HFF-Myc (cell line): ENCODE measurements around the gene CYP4F2.
"Not testable (repeated sequence)": the region's sequence is repeated elsewhere in the genome, so short reads cannot be mapped to it uniquely, and the experiment has no call there.

Experiments
- DNase-seq: peaks from one replicate; pipeline ENCODE4 v3.0.0-alpha.2; 2011; ENCODE audit warnings: low read depth; ENCODE audit errors: extremely low read depth
- H3K4me3 ChIP-seq: replicated peaks from 2 replicates; pipeline ENCODE4 v1.5.1; 2011; ENCODE audit warnings: low read depth, mild to moderate bottlenecking, control low read depth, low read length
- TF ChIP-seq, protein P1 (sequence below): IDR thresholded peaks from 2 replicates; pipeline ENCODE4 v1.5.1; 2012; ENCODE audit warnings: mild to moderate bottlenecking, low read depth, low read length, control low read depth; ENCODE audit errors: missing control alignments

Gene CYP4F2

DNA sequence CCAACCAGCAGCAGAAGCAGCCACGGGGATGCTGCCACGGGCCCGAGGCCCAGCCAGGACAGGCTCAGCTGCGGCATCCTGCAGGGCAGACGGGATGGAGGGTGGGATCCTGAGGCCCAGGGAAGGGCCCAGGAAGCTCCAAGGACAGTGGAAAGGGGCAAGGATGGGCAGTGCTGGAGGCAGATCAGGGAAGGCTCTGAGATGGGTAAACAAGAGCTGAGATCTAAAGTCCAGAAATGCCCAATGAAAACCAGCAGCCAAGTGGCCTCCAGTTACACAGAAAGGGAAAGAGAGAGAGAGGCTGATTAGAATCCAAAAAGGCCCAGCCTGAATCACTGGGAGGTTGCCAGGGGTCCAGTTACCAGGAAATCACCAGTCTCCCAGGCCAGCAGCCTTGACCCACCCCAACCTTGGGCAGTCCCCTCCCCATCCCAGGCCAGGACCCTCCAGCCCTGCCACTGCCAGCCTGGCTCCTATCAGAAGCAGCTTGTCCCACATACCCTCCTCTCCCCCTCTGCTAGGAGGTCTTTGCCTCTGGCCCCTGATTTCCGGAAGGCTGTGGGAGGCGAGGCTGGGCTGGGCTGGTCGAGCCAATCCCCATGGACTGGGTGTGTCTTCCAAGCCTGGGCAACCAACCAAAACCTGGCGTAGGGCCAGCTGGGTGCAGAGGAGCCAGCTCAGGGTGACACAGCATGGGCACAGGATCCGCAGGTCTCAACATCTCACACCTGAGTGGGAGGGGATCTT is 36.6 kb upstream of the CYP4F2 start, which contains the start of gene CYP4F11:
Gene CYP4F11, minus strand, starts transcription at position 198 of the 747 bp plus-strand sequence. Its CDS starts 121 bp downstream, at position 77.
- DNase-seq: no peak
- TF ChIP-seq, protein P1, sequence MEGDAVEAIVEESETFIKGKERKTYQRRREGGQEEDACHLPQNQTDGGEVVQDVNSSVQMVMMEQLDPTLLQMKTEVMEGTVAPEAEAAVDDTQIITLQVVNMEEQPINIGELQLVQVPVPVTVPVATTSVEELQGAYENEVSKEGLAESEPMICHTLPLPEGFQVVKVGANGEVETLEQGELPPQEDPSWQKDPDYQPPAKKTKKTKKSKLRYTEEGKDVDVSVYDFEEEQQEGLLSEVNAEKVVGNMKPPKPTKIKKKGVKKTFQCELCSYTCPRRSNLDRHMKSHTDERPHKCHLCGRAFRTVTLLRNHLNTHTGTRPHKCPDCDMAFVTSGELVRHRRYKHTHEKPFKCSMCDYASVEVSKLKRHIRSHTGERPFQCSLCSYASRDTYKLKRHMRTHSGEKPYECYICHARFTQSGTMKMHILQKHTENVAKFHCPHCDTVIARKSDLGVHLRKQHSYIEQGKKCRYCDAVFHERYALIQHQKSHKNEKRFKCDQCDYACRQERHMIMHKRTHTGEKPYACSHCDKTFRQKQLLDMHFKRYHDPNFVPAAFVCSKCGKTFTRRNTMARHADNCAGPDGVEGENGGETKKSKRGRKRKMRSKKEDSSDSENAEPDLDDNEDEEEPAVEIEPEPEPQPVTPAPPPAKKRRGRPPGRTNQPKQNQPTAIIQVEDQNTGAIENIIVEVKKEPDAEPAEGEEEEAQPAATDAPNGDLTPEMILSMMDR: no peak
- no peak within 1 kb of the TSS for H3K4me3 ChIP-seq

DNA sequence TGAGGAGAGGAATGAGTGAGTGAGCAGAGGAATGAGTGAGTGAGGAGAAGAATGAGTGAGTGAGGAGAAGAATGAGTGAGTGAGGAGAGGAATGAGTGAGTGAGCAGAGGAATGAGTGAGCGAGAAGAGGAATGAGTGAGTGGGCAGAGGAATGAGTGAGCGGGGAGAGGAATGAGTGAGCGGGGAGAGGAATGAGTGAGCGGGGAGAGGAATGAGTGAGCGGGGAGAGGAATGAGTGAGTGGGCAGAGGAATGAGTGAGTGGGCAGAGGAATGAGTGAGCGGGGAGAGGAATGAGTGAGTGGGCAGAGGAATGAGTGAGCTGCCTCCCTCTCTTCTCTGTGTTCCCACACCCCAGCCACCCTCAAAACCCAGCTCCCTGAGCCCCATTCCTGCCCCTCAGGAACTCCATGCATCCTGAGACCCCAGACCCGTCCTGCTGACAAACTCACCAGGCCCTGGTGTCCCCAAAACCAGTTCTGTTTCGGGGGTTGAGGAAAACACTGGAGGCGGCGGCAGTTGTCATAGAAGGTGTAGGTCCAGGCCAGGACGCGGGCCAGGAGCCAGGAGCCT is 36.0 kb upstream of the CYP4F2 start:
- not testable (repeated sequence) for H3K4me3 ChIP-seq

DNA sequence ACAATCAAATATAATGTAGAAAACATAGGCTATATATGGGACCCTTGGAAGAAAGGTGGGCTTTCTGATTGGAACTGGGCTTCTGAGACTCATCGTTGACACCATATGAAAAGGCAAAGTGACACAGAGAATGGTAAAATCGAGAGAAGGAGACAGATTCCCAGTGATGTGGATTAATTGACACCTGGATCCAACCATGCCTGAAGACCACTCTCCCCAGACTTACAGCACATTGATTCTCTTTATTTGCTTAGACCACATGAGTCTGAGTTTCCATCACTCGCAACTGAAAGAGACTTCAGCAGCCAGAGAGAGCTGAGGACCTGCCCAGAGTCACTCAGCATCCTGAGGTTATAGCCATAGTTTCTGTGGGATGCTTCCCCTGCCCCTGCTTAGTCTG is 30.4 kb upstream of the CYP4F2 start:
- TF ChIP-seq, protein P1: no peak
- H3K4me3 ChIP-seq: no peak overlapping the region
- no peak for DNase-seq

More for the DNA sequence above, 36.0 kb upstream of the CYP4F2 start:
- DNase-seq: not testable (repeated sequence)

DNA sequence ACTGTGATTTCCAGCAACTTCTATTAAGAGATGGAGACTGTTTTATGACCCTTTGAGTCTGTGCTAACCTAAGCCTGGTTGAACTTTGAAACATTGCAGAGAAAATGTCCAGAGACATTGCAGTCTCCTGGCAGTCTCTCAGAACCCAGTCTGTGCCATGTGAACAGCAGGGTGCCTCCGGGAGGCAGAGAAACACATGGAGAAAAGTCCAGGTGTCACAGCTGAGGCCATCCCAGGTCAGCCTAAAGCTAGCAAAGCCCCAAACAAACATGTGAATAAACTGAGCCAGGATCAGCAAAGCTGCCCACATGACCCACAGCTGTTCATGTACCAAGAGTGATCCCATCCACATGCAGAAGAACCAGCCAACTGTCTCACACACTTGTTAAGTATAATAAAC is 28.6 kb upstream of the CYP4F2 start:
- no peak overlapping the region for H3K4me3 ChIP-seq
- TF ChIP-seq, protein P1: no peak
- DNase-seq: no peak

DNA sequence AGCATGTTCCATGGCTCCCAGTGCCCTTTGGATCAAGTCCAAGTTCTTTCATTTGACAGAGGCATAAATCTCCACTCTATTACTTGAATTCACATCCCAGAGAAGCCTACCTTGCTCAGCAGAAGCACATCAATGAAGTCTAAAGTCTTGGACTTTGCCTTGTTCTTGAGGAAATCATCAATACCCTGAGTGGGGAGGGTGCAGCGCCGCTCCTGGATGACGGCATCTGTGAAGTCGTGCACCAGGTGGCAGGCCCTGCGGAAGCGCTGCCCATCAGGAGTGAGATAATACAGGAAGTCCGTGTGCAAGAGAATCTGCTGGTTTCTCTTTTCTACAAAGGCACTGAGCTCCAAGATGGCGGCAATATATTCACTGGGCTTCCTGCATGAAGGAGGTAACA is 25.8 kb upstream of the CYP4F2 start:
- TF ChIP-seq, protein P1: no peak
- DNase-seq: no peak
- no peak overlapping the region for H3K4me3 ChIP-seq

DNA sequence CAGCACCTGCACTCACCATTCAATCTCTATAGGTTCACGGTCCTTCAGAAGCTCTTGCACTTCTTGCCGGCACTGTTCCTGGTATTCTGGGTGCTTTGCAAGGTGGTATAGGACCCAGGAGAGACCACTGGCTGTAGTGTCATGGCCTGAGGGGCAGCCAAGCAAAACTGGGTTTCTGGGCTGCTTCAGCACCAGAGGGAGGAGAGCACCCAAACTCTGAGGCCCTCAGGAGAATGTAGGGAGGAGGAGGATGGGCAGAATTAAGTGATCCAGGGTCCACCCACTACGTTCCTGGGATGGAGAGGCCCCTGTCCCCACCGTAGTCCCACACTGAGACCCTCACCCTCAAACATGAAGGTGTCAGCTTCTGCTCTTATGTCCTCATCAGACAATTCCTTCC is 24.1 kb upstream of the CYP4F2 start:
- no peak for DNase-seq
- TF ChIP-seq, protein P1: no peak
- H3K4me3 ChIP-seq: no peak overlapping the region

DNA sequence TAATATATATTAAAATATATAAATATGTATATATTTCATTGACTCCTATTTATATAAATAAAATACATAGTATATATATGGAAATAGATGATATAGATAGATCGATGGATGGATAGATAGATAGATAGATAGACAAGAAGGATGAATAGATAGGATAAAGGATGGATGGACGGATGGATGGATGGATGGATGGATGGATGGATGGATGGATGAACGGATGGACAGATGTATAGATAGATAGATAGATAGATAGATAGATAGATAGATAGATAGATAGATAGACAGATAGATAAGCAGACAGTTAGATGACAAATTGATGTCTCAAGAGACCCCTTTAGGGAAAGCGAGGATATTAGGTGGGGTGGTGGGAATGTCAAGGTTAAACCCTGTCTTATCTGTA is 21.4 kb upstream of the CYP4F2 start:
- H3K4me3 ChIP-seq: no peak overlapping the region
- TF ChIP-seq, protein P1: no peak
- DNase-seq: no peak
